HG03045 (cell line): ENCODE results near the gene GMEB2.
"Not testable (repeated sequence)": the region's sequence is repeated elsewhere in the genome, so short reads cannot be mapped to it uniquely, and the experiment has no call there.

Source experiments
- ATAC-seq: cut with Tn5 transposase; IDR thresholded peaks from one replicate; pipeline ENCODE4 v1.9.1; 2021; ENCODE audit warnings: mild to moderate bottlenecking, moderate library complexity; ENCODE audit not compliant: unreplicated experiment

GMEB2 gene

DNA sequence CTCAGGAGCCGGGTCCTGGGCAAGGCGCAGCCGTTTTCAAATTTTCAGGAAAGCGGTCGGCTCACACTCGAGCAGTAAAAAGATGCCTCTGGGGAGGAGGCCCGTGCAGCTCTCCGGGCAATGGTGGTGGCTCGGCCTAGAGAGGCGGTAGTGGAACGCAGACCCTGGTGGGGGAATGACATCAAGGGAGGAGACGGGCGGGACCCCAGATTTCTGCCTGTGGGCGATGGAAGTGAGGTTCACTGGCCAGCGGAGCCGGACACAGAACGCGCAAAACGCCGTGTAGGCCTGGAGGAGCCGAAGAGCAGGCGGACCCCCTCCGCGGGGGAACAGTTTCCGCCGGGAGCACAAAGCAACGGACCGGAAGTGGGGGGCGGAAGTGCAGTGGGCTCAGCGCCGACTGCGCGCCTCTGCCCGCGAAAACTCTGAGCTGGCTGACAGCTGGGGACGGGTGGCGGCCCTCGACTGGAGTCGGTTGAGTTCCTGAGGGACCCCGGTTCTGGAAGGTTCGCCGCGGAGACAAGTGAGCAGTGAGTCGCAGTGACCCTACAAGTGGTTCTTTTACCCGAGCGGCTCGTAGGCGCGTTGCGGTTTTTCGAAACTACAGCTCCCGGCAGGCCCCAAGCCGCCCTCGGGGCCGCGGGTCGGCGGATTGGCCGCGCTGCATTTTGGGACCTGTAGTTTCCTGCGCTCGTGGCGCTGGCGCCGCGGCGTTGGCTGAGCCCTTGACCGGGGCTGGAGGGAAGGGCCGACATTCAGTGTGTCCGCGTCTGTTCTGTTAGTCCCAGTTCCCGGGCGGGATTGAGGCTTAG is 31.2 kb upstream of the GMEB2 start, which contains the start of gene RTEL1:
TSS of gene RTEL1 (plus strand) at position 376 of the 812 bp plus-strand sequence. CDS start 1,091 bp downstream, outside the sequence.
- peak; percentile 80 for ATAC-seq

DNA sequence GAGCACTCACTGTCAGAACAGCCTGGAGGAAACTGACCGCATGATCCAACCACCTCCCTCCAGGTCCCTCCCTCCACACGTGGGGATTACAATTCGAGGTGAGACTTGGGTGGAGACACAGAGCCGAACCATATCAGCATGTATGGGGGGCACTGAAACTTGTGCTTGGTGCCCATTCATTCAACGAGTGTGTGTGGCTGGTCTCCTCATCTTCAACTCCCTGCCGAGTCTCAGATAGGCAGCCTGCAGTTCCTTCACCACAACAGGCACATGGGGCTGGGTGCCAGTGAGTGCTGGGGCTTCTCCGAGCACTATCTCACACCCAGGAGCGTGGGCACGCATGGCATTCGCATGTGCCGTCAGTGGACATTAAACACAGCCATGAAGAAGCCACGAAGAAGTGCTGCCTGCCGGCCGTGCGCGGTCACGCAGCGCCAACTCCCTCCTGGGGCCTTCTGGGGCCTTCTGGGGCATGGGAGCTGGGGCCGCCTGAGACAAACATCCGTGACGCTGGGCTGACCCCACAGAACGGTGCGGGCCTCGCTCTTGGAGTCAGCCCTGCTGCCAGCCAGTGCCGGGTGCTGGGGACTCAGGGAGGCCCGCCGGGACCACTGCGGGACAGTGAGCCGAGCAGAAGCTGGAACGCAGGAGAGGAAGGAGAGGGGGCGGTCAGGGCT is 30.5 kb upstream of the GMEB2 start:
- peak; percentile 5 for ATAC-seq

DNA sequence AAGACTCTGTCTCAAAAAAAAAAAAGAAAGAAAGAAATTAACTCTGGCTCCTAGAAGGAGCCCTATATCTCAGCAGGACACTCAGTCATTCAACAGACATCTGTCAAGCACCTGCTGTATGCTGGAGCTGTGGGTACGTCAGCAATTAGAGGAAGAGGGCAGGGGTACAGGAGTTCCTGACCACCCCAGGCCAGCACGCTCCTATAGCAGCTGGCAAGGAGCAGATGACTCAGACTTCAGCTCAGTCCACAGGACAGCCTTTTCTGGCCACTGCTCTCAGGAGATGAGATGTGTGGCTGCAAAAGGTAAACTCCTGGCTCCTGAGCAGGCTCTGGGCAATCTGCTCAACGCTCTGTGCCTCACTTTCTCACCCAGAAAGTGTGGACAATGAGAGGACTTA is 29.6 kb upstream of the GMEB2 start:
- ATAC-seq, result no peak

DNA sequence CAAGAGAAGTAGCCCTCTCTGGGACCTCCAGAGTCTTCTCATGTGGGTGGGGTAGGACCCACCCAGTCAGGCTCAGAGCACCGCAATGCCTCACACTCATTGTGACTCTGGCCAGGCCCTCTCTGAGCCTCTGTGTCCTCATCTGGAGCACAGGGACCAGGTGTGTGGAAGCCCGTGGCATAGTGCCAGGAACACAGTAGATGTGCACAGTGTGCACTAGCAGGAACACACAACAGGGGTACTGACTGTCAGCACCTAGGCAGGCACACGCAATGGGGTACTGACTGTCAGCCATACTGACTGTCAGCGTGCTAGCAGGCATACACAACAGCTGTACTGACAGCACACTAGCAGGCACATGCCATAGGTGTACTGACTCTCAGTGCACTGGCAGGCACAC is 28.3 kb upstream of the GMEB2 start:
- no peak for ATAC-seq

DNA sequence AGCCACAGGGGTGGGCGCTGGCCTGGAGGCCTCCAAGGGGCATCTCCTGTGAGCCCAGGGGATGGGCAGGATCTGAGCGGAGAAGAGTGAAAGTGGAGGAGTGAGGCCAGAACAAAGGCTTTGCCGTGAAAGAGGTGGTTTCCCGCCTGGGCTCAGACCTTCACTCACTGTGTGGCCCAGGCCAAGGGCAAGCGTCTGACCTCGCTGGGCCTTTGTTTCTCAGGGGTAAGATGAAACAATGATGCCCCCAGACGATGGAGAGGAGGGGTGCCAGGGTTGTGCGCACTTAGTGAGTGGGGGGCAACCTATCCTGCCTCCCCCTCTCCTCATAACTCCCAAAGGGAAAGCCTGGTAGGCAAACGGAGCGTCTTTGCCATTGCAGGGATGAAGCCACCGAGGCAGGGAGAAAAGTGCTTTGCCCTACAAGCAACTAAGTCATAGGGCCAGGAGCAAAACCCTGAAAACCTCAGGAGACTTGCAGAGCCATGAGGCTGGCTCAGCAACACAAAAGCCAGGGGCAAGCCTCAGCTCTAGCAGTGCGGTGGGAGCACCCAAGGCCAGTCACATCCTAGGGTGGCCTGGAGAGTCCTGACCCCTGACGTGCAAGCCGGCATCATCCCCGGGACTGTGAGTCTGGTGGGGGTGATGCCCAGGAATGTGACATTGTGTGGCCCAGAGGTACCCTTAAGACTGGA is 27.2 kb upstream of the GMEB2 start:
- no peak for ATAC-seq

DNA sequence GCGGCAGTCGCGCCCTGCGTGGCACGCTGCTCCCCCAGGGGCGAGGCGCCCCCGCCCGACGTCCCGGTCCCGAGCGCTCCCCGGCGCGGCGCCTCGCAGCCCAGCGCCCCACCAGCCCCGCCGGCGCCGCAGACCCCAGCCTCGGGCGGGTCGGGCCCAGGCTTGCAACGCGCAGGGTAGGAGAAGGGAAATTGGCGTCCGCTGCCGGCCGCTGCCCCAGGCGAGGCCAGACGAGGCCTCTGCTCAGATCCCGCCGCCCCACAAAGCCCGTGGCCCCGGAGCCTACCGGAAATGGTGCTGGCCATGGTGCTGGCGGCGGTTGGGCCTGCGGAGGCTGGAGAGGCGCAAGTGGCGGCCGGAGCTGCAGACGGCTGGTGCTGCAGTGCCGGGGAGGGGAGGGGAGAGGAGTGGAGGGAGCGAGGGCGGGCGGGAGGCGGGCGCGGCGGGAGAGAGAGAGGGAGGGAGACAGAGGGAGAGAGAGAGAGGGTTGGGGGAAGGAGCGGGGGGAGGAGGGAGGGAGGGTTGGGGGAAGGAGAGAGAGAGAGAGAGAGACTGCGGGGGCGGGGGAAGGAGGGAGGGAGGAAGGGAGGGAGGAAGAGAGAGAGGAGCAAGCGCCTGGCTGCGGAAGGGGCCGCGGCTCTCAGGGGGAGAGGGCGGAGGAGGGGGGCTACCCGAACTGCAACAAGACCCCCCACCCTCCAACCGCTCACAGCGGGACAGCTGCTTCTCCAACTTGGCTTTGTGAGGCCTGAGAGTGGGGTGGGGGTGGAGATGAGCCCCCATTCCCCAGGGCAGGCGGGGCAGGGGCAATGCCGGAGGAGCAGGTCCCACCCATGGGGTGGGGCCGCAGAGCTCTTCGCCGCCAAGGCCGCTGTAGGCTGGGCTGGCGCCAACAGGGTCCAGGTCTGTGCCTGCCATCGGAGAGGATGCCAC is 26.4 kb upstream of the GMEB2 start, which contains the start of gene STMN3:
TSS of gene STMN3 (minus strand) at position 384 of the 933 bp plus-strand sequence. CDS start at position 305, 79 bp downstream.
- ATAC-seq, result no peak

DNA sequence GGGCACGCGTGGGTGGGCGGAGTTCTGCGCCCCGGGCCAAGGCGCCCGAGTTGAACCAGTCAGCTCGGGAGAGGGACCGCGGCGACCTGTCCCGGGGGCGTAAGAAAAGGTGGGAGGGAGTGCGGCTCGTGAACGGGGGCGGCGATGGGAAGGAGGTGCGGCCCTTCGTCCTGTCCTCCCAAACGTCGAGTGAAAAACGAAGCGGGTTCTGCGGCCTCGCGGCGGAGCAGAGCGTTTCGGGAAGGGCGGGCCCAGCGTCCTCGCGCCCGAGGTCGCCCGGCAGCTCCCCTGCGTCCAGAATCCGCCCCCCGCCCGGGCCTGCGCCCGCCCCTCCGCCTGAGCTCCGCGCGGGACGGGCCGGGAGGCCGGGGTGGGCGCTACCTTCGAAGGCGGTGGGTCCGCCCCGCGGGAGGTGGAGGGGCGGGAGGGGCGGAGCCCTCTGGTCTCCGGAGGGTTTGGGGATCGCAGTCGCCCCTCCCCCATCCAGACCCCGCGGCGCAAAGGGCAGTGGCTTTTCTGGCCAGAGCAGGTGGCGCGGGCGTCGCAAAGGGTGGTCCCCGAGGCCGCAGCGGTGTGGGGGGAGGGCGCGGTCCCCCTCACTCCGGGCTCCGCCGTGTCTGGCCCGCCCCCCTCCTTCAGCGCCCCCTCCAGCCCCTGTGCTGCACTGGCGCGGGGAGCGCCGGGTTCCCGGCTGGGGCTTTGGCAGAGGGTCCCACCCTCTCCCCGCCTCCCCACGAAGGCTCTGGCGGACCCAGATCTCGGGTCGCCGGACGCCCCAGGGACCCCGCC is 25.5 kb upstream of the GMEB2 start:
- no peak for ATAC-seq

DNA sequence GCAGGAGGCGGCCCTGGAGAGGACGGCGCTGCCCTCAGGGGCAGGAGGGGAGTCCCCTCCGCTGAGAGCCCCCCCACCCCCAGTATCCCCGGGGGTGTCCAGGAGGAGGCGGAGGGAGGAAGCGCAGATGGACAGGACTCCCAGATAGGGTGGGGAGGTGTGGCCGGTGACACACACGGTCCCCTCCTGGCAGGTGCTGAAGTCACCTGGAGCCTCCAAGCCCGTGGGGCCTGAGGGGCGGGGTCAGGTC is 25.0 kb upstream of the GMEB2 start:
- no peak for ATAC-seq

DNA sequence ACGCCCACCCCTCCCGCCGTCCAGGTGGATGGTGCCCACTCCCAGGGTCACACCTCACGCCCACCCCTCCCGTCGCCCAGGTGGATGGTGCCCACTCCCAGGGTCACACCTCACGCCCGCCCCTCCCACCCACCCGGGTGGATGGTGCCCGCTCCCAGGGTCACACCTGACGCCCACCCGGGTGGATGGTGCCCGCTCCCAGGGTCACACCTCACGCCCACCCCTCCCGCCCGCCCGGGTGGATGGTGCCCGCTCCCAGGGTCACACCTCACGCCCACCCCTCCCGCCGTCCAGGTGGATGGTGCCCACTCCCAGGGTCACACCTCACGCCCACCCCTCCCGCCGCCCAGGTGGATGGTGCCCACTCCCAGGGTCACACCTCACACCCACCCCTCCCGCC is 23.6 kb upstream of the GMEB2 start:
- not testable (repeated sequence) for ATAC-seq

DNA sequence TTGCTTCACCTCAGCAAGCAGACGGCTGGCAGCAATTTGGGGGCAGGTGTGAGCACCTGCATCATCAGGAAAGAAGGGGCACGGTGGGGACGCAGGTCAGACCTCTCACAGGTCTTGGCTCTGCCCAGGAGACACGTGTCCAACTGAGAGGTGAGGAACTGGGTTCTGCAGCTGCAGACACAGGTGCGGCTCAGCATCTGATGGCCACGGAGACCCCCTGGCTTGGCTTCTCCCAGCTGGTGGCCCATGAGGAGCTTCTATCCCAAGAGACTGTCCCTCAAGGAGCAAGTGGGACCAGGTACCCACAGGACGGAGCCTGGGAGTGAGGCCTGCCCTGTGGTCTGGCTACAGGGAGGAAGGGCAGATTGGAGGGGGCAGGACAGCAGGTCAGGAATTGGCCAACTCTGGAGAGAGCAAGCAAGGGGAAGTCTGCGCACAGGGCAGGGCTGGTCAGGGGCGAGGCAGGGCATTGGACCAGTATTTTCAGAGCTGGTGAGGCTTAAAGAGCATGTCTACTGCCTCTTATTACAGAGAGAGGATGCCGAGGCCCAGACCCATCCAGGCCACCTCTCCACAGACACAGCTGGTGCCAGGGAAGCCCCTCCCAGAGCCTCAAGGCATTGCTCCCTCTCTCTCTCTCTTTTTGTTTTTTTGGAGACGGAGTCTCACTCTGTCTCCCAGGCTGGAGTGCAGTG is 22.1 kb upstream of the GMEB2 start:
- ATAC-seq, result no peak

DNA sequence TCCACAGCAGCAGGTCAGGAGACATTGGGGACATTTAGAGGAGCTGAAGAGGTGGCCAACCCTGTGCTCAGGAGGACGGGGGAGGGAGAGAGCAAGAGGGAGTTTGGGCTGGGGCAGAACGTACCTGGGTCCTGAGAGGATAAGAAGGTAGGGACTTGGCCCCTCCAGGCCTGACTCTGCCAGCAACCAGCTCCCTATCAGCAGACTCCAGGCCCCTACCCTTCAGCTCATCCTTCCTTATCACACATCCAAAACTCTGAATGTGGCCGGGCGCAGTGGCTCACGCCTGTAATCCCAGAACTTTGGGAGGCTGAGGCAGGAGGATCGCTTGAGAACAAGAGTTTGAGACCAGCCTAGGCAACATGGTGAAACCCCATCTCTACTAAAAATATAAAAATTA is 21.3 kb upstream of the GMEB2 start:
- ATAC-seq, result no peak

DNA sequence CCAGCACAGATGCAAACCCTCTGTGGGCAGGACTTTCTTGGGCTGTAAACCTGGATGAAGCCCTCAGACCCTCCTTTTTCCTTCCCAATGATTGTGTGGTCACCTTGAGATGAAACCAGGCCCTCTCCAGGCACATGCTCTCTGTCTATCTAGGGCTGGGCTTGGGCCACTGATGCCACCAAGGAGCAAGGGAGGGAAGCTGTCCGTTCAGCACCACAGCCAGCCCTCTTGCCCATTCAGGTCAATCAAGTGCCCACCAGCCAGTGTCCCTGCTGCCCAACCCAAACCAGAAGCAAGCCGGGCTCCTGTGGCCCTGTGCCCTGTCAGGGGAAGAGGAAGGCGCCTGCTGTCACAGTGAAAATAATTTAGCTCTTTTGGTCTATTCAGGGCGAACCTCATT is 18.3 kb upstream of the GMEB2 start:
- no peak for ATAC-seq

DNA sequence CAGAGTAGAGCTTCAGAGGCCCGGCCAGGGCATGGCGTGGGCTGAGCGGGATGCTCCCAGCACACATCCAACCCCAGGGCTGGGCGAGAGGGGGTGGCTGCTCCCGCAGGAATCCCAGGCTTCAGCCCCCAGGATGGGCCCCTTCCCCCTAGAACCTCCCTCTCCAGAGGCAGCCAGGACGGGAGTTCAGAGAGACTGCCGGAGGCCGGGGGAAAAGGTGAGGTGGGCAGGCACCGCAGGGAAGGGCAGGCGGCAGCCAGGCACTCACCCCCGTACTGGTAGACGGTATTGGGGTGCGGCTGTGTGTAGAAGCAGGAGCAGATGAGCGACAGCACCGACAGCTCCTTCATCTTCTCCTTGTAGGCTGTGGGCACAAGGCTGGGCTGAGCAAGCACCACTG is 17.0 kb upstream of the GMEB2 start:
- ATAC-seq, result no peak

DNA sequence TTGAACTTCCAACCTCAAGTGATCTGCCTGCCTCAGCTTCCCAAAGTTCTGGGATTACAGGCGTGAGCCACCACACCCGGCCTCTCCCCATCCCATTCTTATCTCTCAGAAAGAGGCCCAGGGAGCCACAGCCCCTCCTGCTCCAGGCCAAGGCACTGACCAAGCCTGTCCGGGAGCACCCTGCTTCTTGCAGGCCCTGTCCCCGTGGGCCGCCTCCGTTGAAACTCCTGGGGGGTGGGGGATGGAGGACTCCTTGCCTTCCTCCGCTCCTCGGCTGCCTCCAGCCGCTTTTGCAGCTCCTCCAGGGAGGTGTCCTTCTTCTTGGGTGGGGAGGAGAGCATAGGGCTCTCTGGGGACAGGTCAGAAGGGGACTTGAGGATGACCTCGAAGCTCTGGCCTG is 16.6 kb upstream of the GMEB2 start:
- no peak for ATAC-seq

DNA sequence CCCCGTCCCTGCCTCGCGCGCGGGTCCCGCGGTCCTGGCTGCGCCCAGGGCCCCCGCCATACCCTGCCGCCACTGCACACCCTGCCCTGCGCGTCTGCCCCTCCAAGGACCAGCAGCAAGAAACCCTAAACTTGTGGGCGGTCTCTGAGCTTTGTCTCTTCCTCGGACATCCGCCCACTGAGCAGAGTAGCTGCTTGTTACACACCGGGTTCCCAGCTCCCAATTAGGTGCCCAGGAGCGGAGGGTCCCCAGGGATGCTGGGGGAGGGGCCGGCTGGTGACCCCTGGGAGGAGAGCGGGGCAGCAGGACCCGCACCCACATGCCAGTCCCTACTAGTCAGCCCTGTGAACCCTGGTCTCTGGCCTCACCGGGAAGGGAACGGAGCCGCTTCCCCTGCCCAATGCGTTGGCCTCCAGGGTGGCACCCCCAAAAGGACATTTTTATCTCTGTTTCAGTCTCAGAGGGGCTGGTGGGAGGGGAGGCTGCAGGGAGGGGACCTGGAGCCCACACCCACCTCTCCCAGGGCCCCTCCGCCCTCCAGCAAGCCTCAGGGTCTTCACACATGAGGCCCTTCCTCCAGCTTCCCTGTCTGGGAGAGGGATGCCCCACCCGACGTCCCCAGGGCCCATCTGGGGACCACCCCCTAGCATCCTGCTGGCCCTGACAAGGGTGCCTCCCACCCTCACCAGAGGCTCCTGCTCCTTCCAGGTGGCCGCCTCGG is 15.8 kb upstream of the GMEB2 start:
- ATAC-seq, result no peak

DNA sequence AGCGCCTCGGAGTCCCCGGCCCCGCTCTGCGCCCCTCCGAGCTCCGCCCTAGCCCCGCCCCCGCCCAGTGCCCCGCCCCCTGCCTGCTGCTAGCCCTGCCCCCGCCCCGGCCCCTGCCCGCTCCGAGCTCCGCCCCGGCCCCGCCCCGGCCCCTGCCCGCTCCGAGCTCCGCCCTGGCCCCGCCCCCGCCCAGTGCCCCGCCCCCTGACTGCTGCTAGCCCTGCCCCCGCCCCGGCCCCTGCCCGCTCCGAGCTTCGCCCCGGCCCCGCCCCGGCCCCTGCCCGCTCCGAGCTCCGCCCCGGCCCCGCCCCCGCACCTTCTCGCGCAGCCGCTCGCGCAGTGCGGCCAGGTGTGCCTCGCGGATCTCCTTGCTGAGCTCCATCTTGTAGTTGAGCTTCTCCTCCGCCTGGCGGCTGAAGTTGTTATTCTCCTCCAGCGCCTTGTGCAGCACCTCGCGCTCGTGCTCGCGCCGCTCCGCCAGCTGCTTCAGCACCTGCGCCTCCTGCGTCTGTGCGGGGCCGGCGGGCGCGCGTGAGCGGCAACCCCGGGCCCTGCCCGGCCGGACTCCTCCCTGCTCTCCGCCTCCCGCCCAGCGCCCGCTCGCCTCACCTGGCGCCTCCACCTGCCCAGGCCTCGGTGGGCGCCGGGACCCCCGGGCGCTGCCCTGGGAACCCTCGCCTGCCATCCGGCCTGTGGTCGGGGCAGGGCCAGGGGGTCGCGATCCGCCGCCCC is 15.1 kb upstream of the GMEB2 start:
- ATAC-seq, result peak; percentile 49

DNA sequence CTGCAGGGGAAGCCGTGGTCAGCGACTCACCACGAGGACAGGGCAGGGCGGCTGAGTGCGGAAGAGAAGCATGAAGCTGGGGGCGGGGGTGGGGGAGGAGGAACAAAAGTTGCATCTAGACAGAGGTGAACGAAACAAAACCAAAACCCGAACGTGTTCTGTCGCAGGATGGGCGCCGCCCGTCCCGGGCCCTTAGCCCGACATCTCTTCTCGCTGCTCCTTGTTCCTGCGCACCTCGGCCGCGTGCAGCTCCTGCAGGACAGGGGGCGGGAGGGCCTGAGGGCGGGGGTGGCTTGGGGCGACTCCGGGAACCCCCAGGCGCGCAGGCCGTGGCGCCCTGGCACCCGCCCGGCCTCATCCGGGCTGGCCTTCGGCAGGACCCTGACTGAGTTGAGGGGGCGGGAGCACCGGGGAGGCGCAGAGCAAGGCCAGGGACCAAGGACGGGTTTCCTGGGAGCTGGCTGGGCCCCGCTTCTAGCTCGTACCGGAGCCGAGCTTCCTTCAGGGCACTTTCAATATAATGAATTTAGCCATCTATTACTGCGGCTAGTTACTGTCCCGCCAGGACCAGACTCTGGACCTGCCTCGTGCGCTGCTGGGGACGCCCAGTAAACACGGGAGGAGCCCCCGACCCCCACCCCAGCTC is 14.4 kb upstream of the GMEB2 start:
- ATAC-seq, result peak; percentile 32

DNA sequence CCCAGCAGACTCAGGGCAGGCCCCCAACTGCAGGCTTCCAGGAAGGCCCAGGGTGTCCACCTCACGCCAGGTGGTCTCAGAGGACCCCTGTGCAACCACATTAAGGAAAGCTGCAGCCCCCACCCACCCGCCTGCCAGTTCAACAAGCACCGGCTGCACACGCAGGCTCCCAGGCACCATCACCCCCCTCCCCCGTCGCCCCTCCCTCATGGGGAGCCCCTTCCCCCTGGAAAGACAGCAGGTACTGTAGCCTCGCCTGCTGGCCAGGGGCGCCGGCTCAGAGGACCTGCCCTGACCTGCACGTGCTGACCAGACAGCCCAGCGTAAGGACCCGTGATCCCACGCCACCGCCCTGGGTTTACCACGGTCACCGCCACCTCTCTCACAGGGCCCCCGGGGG is 13.8 kb upstream of the GMEB2 start:
- ATAC-seq, result not testable (repeated sequence)
